ENCODE results near the gene FKRP.

Gene FKRP

GRCh38 chr19:46723023-46723461, 22.8 kb upstream of the FKRP start:
- Histone ChIP-seq H4K20me1 (ENCODE audit: control insufficient read depth, insufficient read depth, low read depth, low read length) (0 out of 2 replicates have a peak, but pooled peaks cover under 1% of the 10 kb centered on the region), H3K4me2 (ENCODE audit: low read length) (peak overlapping the region; percentile 0; the same call in 1 of the 2 replicates), H3K27ac (ENCODE audit: low read depth, low read length) (peak overlapping the region; percentile 17), H3K27me3 (ENCODE audit: control insufficient read depth, low read length) (no peaks in the 10 kb centered on the region), H3K4me1 (ENCODE audit: control insufficient read depth, low read length) (peaks cover 55% of the 10 kb centered on the region), H3K9me2 (replicated peaks; ENCODE audit: control insufficient read depth, low read length) (no peaks in the 10 kb centered on the region), H3K79me2 (ENCODE audit: control insufficient read depth, low read length) (peaks cover 8% of the 10 kb centered on the region), H3K9me3 (ENCODE audit: control insufficient read depth, insufficient read depth, low read length) (no peaks in the 10 kb centered on the region), H3K36me3 (ENCODE audit: control insufficient read depth, low read length) (peaks cover 95% of the 10 kb centered on the region), H3F3A (ENCODE audit: control insufficient read depth, insufficient read depth) (peaks cover 13% of the 10 kb centered on the region), H3K4me3 (ENCODE audit: low read length) (no peak overlapping the region)
- TF ChIP-seq CTCF (IDR thresholded peaks at IDR 0.05; ENCODE audit: low read depth, low read length, poor library complexity, severe bottlenecking) (no peak), EZH2phosphoT487 (IDR thresholded peaks at IDR 0.05; ENCODE audit: borderline replicate concordance, low read length) (no peak)

GRCh38 chr19:46723471-46723870, 22.4 kb upstream of the FKRP start:
- Histone ChIP-seq H4K20me1 (ENCODE audit: control insufficient read depth, insufficient read depth, low read depth, low read length) (0 out of 2 replicates have a peak, but pooled peaks cover 5% of the 10 kb centered on the region), H3K27me3 (ENCODE audit: control insufficient read depth, low read length) (no peaks in the 10 kb centered on the region), H3K4me1 (ENCODE audit: control insufficient read depth, low read length) (peaks cover 54% of the 10 kb centered on the region), H3K9me3 (ENCODE audit: control insufficient read depth, insufficient read depth, low read length) (no peaks in the 10 kb centered on the region), H3K4me2 (ENCODE audit: low read length) (no peak overlapping the region), H3K79me2 (ENCODE audit: control insufficient read depth, low read length) (peaks cover 13% of the 10 kb centered on the region), H3F3A (ENCODE audit: control insufficient read depth, insufficient read depth) (peaks cover 8% of the 10 kb centered on the region), H3K4me3 (ENCODE audit: low read length) (no peak overlapping the region), H3K9me2 (replicated peaks; ENCODE audit: control insufficient read depth, low read length) (no peaks in the 10 kb centered on the region), H3K36me3 (ENCODE audit: control insufficient read depth, low read length) (peaks cover 95% of the 10 kb centered on the region), H3K27ac (ENCODE audit: low read depth, low read length) (no peak overlapping the region)
- TF ChIP-seq CTCF (IDR thresholded peaks at IDR 0.05; ENCODE audit: low read depth, low read length, poor library complexity, severe bottlenecking) (no peak), EZH2phosphoT487 (IDR thresholded peaks at IDR 0.05; ENCODE audit: borderline replicate concordance, low read length) (no peak)

GRCh38 chr19:46724468-46724867, 21.4 kb upstream of the FKRP start:
- Histone ChIP-seq H3K9me2 (replicated peaks; ENCODE audit: control insufficient read depth, low read length) (no peaks in the 10 kb centered on the region), H3F3A (ENCODE audit: control insufficient read depth, insufficient read depth) (peaks cover 2% of the 10 kb centered on the region), H3K4me2 (ENCODE audit: low read length) (no peak overlapping the region), H4K20me1 (ENCODE audit: control insufficient read depth, insufficient read depth, low read depth, low read length) (peaks cover 6% of the 10 kb centered on the region; the same call in 1 of the 2 replicates), H3K4me1 (ENCODE audit: control insufficient read depth, low read length) (peaks cover 46% of the 10 kb centered on the region), H3K27me3 (ENCODE audit: control insufficient read depth, low read length) (no peaks in the 10 kb centered on the region), H3K27ac (ENCODE audit: low read depth, low read length) (no peak overlapping the region), H3K36me3 (ENCODE audit: control insufficient read depth, low read length) (peaks cover 98% of the 10 kb centered on the region), H3K79me2 (ENCODE audit: control insufficient read depth, low read length) (peaks cover 21% of the 10 kb centered on the region), H3K9me3 (ENCODE audit: control insufficient read depth, insufficient read depth, low read length) (no peaks in the 10 kb centered on the region), H3K4me3 (ENCODE audit: low read length) (no peak overlapping the region)
- TF ChIP-seq CTCF (IDR thresholded peaks at IDR 0.05; ENCODE audit: low read depth, low read length, poor library complexity, severe bottlenecking), result no peak
- no peak for TF ChIP-seq EZH2phosphoT487 (IDR thresholded peaks at IDR 0.05; ENCODE audit: borderline replicate concordance, low read length)
